Stomach smooth muscle (tissue), 2 donors: ENCODE results near the gene PAPSS2.
"Not testable (repeated sequence)": the region's sequence is repeated elsewhere in the genome, so short reads cannot be mapped to it uniquely, and the experiment has no call there.

Source experiments
- H3K27ac ChIP-seq: one replicate; pipeline ENCODE4 v1.7.0; 2013; ENCODE audit warnings: mild to moderate bottlenecking, low read length, inconsistent platforms
- H3K27me3 ChIP-seq, 2 donors: one replicate each; pipeline ENCODE4 v1.7.0; 2013; ENCODE audit warnings: low read length in 2 of 2; ENCODE audit not compliant: insufficient read depth in 2 of 2, control insufficient read depth in 1 of 2
- H3K36me3 ChIP-seq, 2 donors: one replicate each; pipeline ENCODE4 v1.7.0; 2013; ENCODE audit warnings: low read length in 2 of 2; ENCODE audit not compliant: control insufficient read depth in 2 of 2, insufficient read depth in 2 of 2
- H3K4me1 ChIP-seq: one replicate; pipeline ENCODE4 v1.7.0; 2013; ENCODE audit warnings: low read length; ENCODE audit not compliant: control insufficient read depth, insufficient read depth
- H3K4me3 ChIP-seq, 2 donors: one replicate each; pipeline ENCODE4 v1.7.0; 2013; ENCODE audit warnings: low read length in 2 of 2
- H3K9ac ChIP-seq, 2 donors: one replicate each; pipeline ENCODE4 v1.7.0; 2013; ENCODE audit warnings: low read length in 2 of 2, mild to moderate bottlenecking in 1 of 2
- H3K9me3 ChIP-seq, 2 donors: one replicate each; pipeline ENCODE4 v1.7.0; 2013; ENCODE audit warnings: low read length in 2 of 2; ENCODE audit not compliant: control insufficient read depth in 2 of 2
- donor health status: healthy.
- donor health status: Pancreatic carcinoma.

Gene PAPSS2

GRCh38 chr10:87659571-87660483, at the start of gene PAPSS2:
PAPSS2 (plus strand) TSS chr10:87659878; CDS start chr10:87659982, 104 bp downstream.
- H3K9ac ChIP-seq, result peak within 1 kb of the TSS; percentile 61 to 64

DNA sequence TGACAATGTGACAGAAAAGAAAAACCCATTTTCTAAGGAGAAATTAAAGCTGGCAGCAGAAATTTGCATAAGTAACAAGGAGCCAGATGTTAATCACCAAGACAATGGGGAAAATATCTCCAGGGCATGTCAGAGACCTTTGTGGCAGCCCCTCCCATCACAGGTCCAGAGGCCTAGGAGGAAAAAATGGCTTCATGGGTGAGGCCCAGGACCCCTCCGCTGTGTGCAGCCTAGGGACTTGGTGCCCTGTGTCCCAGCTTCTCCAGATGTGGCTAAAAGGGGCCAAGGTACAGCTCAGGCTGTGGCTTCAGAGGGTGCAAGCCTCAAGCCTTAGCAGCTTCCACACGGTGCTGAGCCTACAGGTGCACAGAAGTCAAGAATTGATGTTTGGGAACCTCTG, 48.3 kb upstream of the PAPSS2 start:
- not testable (repeated sequence) for H3K9ac ChIP-seq, H3K27me3 ChIP-seq, H3K27ac ChIP-seq, H3K4me1 ChIP-seq, H3K9me3 ChIP-seq, H3K4me3 ChIP-seq, H3K36me3 ChIP-seq

More at GRCh38 chr10:87659571-87660483, at the start of gene PAPSS2:
- Histone ChIP-seq H3K4me3 (peak within 1 kb of the TSS; percentile 74 to 79), H3K27ac (no peak within 1 kb of the TSS), H3K27me3 (peaks cover 2 to 4% of the 10 kb centered on the region in 2 donors), H3K36me3 (no peaks in the 10 kb centered on the region), H3K4me1 (peaks cover 7% of the 10 kb centered on the region), H3K9me3 (no peaks in the 10 kb centered on the region)

DNA sequence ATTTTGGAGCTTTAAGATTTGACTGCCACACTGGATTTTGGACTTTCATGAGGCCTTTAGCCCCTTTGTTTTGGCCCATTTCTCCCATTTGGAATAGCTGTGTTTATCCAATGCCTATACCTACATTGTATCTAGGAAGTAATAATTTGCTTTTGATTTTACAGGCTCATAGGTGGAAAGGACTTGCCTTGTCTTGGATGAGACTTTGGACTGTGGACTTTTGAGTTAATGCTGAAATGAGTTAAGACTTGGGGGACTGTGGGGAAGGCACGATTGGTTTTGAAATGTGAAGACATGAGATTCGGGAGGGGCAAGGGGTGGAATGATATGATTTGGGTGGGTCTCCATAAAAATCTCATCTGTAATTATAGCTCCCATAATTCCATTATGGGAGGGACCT, 47.6 kb upstream of the PAPSS2 start:
- Histone ChIP-seq H3K9me3 (no peaks in the 10 kb centered on the region), H3K4me3 (no peak overlapping the region), H3K9ac (no peak overlapping the region), H3K27ac (no peak overlapping the region), H3K4me1 (no peaks in the 10 kb centered on the region), H3K27me3 (peaks cover 0 to 3% of the 10 kb centered on the region in 2 donors), H3K36me3 (no peaks in the 10 kb centered on the region)

- H3K9me3 ChIP-seq, result no peaks in the 10 kb centered on the region
- H3K27ac ChIP-seq, result no peak overlapping the region
- H3K4me3 ChIP-seq, result no peak overlapping the region
- no peaks in the 10 kb centered on the region for H3K36me3 ChIP-seq
- no peak overlapping the region for H3K9ac ChIP-seq
- H3K4me1 ChIP-seq, result no peaks in the 10 kb centered on the region
- H3K27me3 ChIP-seq, result peaks cover 0 to 3% of the 10 kb centered on the region in 2 donors
These were observed 45.9 kb upstream of the PAPSS2 start for GRCh38 chr10:87613751-87614150.

DNA sequence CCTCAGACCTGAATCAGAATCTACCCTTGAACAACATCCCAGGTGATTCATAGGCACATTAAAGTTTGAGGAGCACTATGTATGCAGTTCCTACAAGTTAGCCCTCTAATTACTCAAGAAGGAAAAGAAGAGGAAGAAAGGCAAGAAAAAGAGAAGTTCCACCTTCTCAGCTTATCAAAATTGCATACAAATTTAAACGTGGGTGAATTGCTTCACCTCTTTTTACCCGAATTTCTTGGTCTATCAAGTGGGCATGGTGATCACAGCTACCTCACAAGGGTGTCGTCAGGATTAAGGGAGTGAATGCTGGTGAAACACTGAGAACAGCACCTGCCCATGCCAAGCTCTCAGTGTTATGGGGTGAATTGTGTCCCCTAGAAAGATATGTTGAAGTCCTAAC, 43.8 kb upstream of the PAPSS2 start:
- Histone ChIP-seq H3K27me3 (peaks cover 0 to 3% of the 10 kb centered on the region in 2 donors), H3K4me3 (no peak overlapping the region), H3K36me3 (no peaks in the 10 kb centered on the region), H3K27ac (no peak overlapping the region), H3K9me3 (no peaks in the 10 kb centered on the region), H3K9ac (no peak overlapping the region), H3K4me1 (no peaks in the 10 kb centered on the region)

- H3K4me3 ChIP-seq, result no peak overlapping the region
These were observed 42.2 kb upstream of the PAPSS2 start for GRCh38 chr10:87617503-87617902.

DNA sequence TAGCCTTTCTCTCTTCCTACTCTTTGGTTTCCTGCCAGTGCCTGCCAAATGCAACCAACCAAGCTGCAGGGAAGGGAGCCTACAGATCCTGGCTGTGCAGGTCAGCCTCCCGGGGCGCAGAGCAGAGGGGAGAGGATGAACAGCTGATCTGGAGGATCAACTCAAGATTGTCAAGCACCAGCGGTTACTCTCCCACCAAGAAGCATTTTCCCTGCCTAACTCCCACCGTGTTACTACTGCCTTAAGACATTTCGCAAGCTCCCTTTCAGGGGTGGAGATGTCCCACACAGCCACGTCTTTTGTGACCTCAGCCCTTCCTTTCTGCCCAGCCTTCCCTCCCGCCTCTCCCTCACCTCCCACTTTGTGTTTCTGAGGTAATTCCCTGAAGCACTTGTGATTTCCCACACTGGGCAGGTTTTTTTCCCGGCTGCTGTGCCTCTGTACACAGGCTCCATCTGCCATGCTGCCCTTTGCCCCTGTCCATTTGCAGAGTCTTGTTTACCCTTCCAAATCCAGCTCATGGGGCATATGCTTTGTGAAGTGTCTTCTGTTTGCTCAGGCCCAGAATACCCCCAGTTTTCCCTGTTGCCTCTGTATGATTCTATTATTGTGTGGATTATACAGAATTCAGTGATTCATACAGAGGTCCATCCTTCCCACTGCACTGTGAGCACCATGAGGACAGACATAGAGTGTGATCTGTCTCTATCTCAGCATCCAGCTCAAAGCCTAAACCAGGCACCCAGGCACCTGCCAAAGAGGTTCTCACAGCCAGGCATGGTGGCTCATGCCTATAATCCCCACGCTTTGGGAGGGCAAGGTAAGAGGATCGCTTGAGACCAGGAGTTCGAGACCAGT, 40.9 kb upstream of the PAPSS2 start:
- peaks cover 0 to 3% of the 10 kb centered on the region in 2 donors for H3K27me3 ChIP-seq
- no peaks in the 10 kb centered on the region for H3K4me1 ChIP-seq
- no peaks in the 10 kb centered on the region for H3K36me3 ChIP-seq
- no peak overlapping the region for H3K9ac ChIP-seq
- H3K4me3 ChIP-seq, result no peak overlapping the region
- no peak overlapping the region for H3K27ac ChIP-seq
- H3K9me3 ChIP-seq, result no peaks in the 10 kb centered on the region

More at GRCh38 chr10:87617503-87617902, 42.2 kb upstream of the PAPSS2 start:
- no peak overlapping the region for H3K27ac ChIP-seq
- no peak overlapping the region for H3K9ac ChIP-seq
- H3K9me3 ChIP-seq, result no peaks in the 10 kb centered on the region
- no peaks in the 10 kb centered on the region for H3K36me3 ChIP-seq
- no peaks in the 10 kb centered on the region for H3K4me1 ChIP-seq
- peaks cover 0 to 3% of the 10 kb centered on the region in 2 donors for H3K27me3 ChIP-seq

DNA sequence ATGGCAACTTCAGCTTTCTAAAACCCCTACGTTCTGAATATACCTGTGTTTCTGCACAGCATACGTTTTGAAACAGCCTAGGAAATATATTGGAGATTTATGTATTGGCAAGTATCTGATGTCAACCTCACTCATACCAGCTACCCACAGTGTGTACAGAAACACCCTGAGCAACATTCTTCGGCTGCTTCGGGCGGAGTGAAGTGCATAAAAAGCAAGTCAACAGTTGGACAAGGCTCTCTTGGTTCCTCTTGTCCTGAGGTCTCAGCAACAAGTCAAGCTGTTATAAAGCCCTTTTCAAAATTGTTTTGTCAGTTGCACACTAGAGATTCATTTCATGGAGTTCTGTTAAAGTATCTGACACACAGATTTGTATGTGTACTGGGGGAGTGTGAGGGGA, 40.0 kb upstream of the PAPSS2 start:
- H3K9ac ChIP-seq, result no peak overlapping the region
- H3K27me3 ChIP-seq, result peaks cover 0 to 3% of the 10 kb centered on the region in 2 donors
- H3K4me1 ChIP-seq, result no peaks in the 10 kb centered on the region
- H3K27ac ChIP-seq, result no peak overlapping the region
- no peaks in the 10 kb centered on the region for H3K36me3 ChIP-seq
- no peaks in the 10 kb centered on the region for H3K9me3 ChIP-seq
- no peak overlapping the region for H3K4me3 ChIP-seq

- not testable (repeated sequence) for H3K36me3 ChIP-seq, H3K9me3 ChIP-seq, H3K27ac ChIP-seq, H3K9ac ChIP-seq, H3K4me1 ChIP-seq, H3K27me3 ChIP-seq, H3K4me3 ChIP-seq
These were observed 38.2 kb upstream of the PAPSS2 start for GRCh38 chr10:87621440-87621839.

GRCh38 chr10:87622314-87623004, 37.2 kb upstream of the PAPSS2 start:
- H3K27me3 ChIP-seq, result no peaks in the 10 kb centered on the region
- H3K27ac ChIP-seq, result no peak overlapping the region
- no peaks in the 10 kb centered on the region for H3K9me3 ChIP-seq
- no peak overlapping the region for H3K4me3 ChIP-seq
- no peaks in the 10 kb centered on the region for H3K36me3 ChIP-seq
- no peaks in the 10 kb centered on the region for H3K4me1 ChIP-seq
- no peak overlapping the region for H3K9ac ChIP-seq
